ENCODE measurements around the gene CTAGE8.

GRCh38 chr7:144255471-144255897 lies 13.6 kb downstream of the CTAGE8 start:
- TF ChIP-seq CTCF (IDR thresholded peaks at IDR 0.05; ENCODE audit: low read depth, low read length) (no peak), EZH2phosphoT487 (IDR thresholded peaks at IDR 0.05; ENCODE audit: low read depth) (no peak)
